H9 (cell line): ENCODE results near the gene SGMS2. TPM values are rescaled to one million over a fixed set of nuclear protein-coding genes. Genes with fewer than 3 reads are reported as not detected.
A peak's percentile ranks its signal among the peaks of the same experiment; 100 is the strongest.

Experiments used
- DNase-seq: peaks from one replicate; pipeline ENCODE4 v3.0.0-alpha.2; 2017
- H2AFZ ChIP-seq: one replicate; pipeline ENCODE4 v1.6.1; 2013; ENCODE audit warnings: mild to moderate bottlenecking, low read length, control low read depth, moderate library complexity
- H2AK5ac ChIP-seq: 2 replicates; pipeline ENCODE4 v1.6.1; 2013; ENCODE audit warnings: low read length, control low read depth, mixed read lengths; ENCODE audit not compliant: insufficient read length
- H2BK120ac ChIP-seq: one replicate; pipeline ENCODE4 v1.6.1; 2013; ENCODE audit warnings: low read depth, mild to moderate bottlenecking, low read length, control low read depth, inconsistent platforms; ENCODE audit not compliant: poor library complexity, severe bottlenecking
- H2BK12ac ChIP-seq: 2 replicates; pipeline ENCODE4 v1.6.1; 2013; ENCODE audit warnings: low read length, control low read depth, mixed read lengths, low read depth; ENCODE audit not compliant: insufficient read length
- H2BK15ac ChIP-seq: 2 replicates; pipeline ENCODE4 v1.6.1; 2013; ENCODE audit warnings: low read depth, low read length, control low read depth
- H2BK20ac ChIP-seq: one replicate; pipeline ENCODE4 v1.6.1; 2013; ENCODE audit warnings: low read depth, mild to moderate bottlenecking, low read length, control low read depth, inconsistent platforms; ENCODE audit not compliant: poor library complexity, severe bottlenecking
- H2BK5ac ChIP-seq: 2 replicates; pipeline ENCODE4 v1.6.1; 2013; ENCODE audit warnings: low read length, control low read depth, mixed read lengths; ENCODE audit not compliant: insufficient read length
- H3K14ac ChIP-seq: 2 replicates; pipeline ENCODE4 v1.6.1; 2013; ENCODE audit warnings: low read length, control low read depth; ENCODE audit not compliant: insufficient read depth
- H3K18ac ChIP-seq: 2 replicates; pipeline ENCODE4 v1.6.1; 2013; ENCODE audit warnings: low read depth, mild to moderate bottlenecking, mixed read lengths, low read length, control low read depth; ENCODE audit not compliant: insufficient read length
- H3K23ac ChIP-seq: 2 replicates; pipeline ENCODE4 v1.6.1; 2013; ENCODE audit warnings: low read length, control low read depth, mixed read lengths, low read depth; ENCODE audit not compliant: insufficient read length
- H3K23me2 ChIP-seq: 2 replicates; pipeline ENCODE4 v1.6.1; 2013; ENCODE audit warnings: low read depth, mild to moderate bottlenecking, mixed read lengths, low read length, control low read depth; ENCODE audit not compliant: insufficient read length, poor library complexity, severe bottlenecking
- H3K27ac ChIP-seq: 2 replicates; pipeline ENCODE4 v1.5.1; 2013; ENCODE audit warnings: low read length, control low read depth, mixed read lengths, low read depth; ENCODE audit not compliant: insufficient read length
- H3K27me3 ChIP-seq: 2 replicates; pipeline ENCODE4 v1.6.1; 2013; ENCODE audit warnings: low read length, control low read depth, inconsistent platforms; ENCODE audit not compliant: insufficient read depth
- H3K4ac ChIP-seq: 2 replicates; pipeline ENCODE4 v1.6.1; 2013; ENCODE audit warnings: low read depth, mild to moderate bottlenecking, control low read depth, inconsistent platforms, low read length, moderate library complexity
- H3K4me1 ChIP-seq: 2 replicates; pipeline ENCODE4 v1.6.1; 2013; ENCODE audit warnings: low read length, control low read depth, inconsistent platforms; ENCODE audit not compliant: insufficient read depth
- H3K4me2 ChIP-seq: 2 replicates; pipeline ENCODE4 v1.6.1; 2013; ENCODE audit warnings: low read length, control low read depth, mixed read lengths; ENCODE audit not compliant: insufficient read length, insufficient read depth
- H3K56ac ChIP-seq: 2 replicates; pipeline ENCODE4 v1.6.1; 2013; ENCODE audit warnings: low read depth, mild to moderate bottlenecking, mixed read lengths, low read length, control low read depth; ENCODE audit not compliant: insufficient read length
- H3K79me1 ChIP-seq: 2 replicates; pipeline ENCODE4 v1.6.1; 2013; ENCODE audit warnings: low read depth, mild to moderate bottlenecking, moderate library complexity, low read length, control low read depth, inconsistent platforms; ENCODE audit not compliant: insufficient read depth, poor library complexity, severe bottlenecking
- H3K79me2 ChIP-seq: 2 replicates; pipeline ENCODE4 v1.6.1; 2013; ENCODE audit warnings: low read length, control low read depth, inconsistent platforms; ENCODE audit not compliant: insufficient read depth
- H3K9ac ChIP-seq: 2 replicates; pipeline ENCODE4 v1.6.1; 2013; ENCODE audit warnings: low read length, control low read depth, mixed read lengths; ENCODE audit not compliant: insufficient read length; ENCODE audit errors: extremely low read depth
- H3K9me3 ChIP-seq: one replicate; pipeline ENCODE4 v1.6.1; 2013; ENCODE audit warnings: low read depth, low read length, inconsistent platforms; ENCODE audit not compliant: control insufficient read depth
- H3T11ph ChIP-seq: one replicate; pipeline ENCODE4 v1.6.1; 2013; ENCODE audit warnings: mild to moderate bottlenecking, low read length, control low read depth, inconsistent platforms
- H4K20me1 ChIP-seq: one replicate; pipeline ENCODE4 v1.6.1; 2013; ENCODE audit not compliant: control insufficient read depth, insufficient read length, insufficient read depth
- H4K5ac ChIP-seq: 2 replicates; pipeline ENCODE4 v1.6.1; 2013; ENCODE audit warnings: low read depth, mild to moderate bottlenecking, mixed read lengths, low read length, control low read depth; ENCODE audit not compliant: insufficient read length
- H4K8ac ChIP-seq: replicated peaks from 2 replicates; pipeline ENCODE4 v1.6.1; 2013; ENCODE audit warnings: low read length, control low read depth, mixed read lengths, low read depth; ENCODE audit not compliant: insufficient read length
- H4K91ac ChIP-seq: 2 replicates; pipeline ENCODE4 v1.6.1; 2013; ENCODE audit warnings: low read depth, mild to moderate bottlenecking, moderate library complexity, mixed read lengths, low read length, control low read depth; ENCODE audit not compliant: insufficient read length
- H3K27ac Mint-ChIP-seq, 3 experiments: 2 replicates in 2 of 3; 3 replicates in 1 of 3; pipeline ENCODE4 v1.8.0; 2020 to 2021; ENCODE audit warnings: mixed read lengths in 3 of 3, mild to moderate bottlenecking in 1 of 3, moderate library complexity in 1 of 3
- H3K27me3 Mint-ChIP-seq: 2 replicates; pipeline ENCODE4 v1.8.0; 2021; ENCODE audit warnings: low read depth, mild to moderate bottlenecking, moderate library complexity, mixed read lengths
- H3K36me3 Mint-ChIP-seq, 3 experiments: 2 replicates in 2 of 3; 3 replicates in 1 of 3; pipeline ENCODE4 v1.8.0; 2020 to 2021; ENCODE audit warnings: low read depth in 3 of 3, mixed read lengths in 3 of 3; ENCODE audit not compliant: insufficient read depth in 1 of 3
- H3K4me1 Mint-ChIP-seq, 2 experiments: 2 replicates each; pipeline ENCODE4 v1.8.0; 2020; ENCODE audit warnings: mixed read lengths in 2 of 2
- H3K4me3 Mint-ChIP-seq, 2 experiments: 2 replicates in 1 of 2; 3 replicates in 1 of 2; pipeline ENCODE4 v1.8.0; 2020 to 2021; ENCODE audit warnings: mild to moderate bottlenecking in 2 of 2, mixed read lengths in 2 of 2, moderate library complexity in 1 of 2
- H3K9me3 Mint-ChIP-seq, 2 experiments: 2 replicates in 1 of 2; 3 replicates in 1 of 2; pipeline ENCODE4 v1.8.0; 2020; ENCODE audit warnings: mild to moderate bottlenecking in 2 of 2, mixed read lengths in 2 of 2, moderate library complexity in 1 of 2
- WGBS: extraction: QIAGEN DNeasy Blood & Tissue Kit; methylation state at CpG from one replicate; pipeline ENCODE4 v1.1.7; 2013; ENCODE audit warnings: missing lambda C conversion rate, low lambda C conversion rate, mixed read lengths; ENCODE audit not compliant: insufficient read length; ENCODE audit errors: extremely low coverage; 5-methylcytosine and 5-hydroxymethylcytosine counted together
- total RNA-seq: library from RNA; stranded (reverse); gene quantifications from 2 replicates; pipeline ENCODE4 v1.2.1, GENCODE V29; 2021
- TF ChIP-seq, protein P1 (sequence below): fragments of 200-600 bp; sonication (generic); conservative IDR thresholded peaks from 3 replicates; pipeline ENCODE4 v1.8.0; 2021; ENCODE audit warnings: antibody characterized with exemption, mild to moderate bottlenecking

The SGMS2 gene
- total RNA-seq, 1 experiment from 2014 or later, result 9.7 TPM

DNA sequence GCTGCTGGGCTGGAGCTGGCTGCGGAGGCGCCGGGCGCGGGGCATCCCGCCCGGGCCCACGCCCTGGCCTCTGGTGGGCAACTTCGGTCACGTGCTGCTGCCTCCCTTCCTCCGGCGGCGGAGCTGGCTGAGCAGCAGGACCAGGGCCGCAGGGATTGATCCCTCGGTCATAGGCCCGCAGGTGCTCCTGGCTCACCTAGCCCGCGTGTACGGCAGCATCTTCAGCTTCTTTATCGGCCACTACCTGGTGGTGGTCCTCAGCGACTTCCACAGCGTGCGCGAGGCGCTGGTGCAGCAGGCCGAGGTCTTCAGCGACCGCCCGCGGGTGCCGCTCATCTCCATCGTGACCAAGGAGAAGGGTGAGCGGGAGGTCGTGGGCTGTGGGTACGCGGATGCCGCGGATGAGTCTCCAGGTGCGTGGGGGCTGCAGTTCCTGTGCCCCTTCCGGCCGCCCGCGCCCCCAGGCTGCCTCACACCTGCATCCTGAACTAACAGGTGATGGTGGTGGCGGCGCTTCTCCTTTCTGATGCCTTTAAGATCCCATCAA is 107.1 kb downstream of the SGMS2 start:
- Mint-ChIP-seq H3K27me3 (peaks cover 34% of the 10 kb centered on the region), H3K4me1 (peaks cover 18% of the 10 kb centered on the region in 2 experiments), H3K4me3 (peak overlapping the region; percentile 71 to 83), H3K9me3 (no peaks in the 10 kb centered on the region), H3K36me3 (peaks cover 1 to 24% (median 4%) of the 10 kb centered on the region in 3 experiments), H3K27ac (no peak overlapping the region)
- no peak overlapping the region for H3K9ac ChIP-seq
- H3K14ac ChIP-seq, result peak overlapping the region; percentile 59
- H2BK20ac ChIP-seq, result no peak overlapping the region
- TF ChIP-seq, protein P1, sequence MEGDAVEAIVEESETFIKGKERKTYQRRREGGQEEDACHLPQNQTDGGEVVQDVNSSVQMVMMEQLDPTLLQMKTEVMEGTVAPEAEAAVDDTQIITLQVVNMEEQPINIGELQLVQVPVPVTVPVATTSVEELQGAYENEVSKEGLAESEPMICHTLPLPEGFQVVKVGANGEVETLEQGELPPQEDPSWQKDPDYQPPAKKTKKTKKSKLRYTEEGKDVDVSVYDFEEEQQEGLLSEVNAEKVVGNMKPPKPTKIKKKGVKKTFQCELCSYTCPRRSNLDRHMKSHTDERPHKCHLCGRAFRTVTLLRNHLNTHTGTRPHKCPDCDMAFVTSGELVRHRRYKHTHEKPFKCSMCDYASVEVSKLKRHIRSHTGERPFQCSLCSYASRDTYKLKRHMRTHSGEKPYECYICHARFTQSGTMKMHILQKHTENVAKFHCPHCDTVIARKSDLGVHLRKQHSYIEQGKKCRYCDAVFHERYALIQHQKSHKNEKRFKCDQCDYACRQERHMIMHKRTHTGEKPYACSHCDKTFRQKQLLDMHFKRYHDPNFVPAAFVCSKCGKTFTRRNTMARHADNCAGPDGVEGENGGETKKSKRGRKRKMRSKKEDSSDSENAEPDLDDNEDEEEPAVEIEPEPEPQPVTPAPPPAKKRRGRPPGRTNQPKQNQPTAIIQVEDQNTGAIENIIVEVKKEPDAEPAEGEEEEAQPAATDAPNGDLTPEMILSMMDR, result no peak
- H4K20me1 ChIP-seq, result peaks cover 3% of the 10 kb centered on the region
- no peaks in the 10 kb centered on the region for H3K79me2 ChIP-seq
- no peaks in the 10 kb centered on the region for H3K79me1 ChIP-seq
- no peak overlapping the region for H4K5ac ChIP-seq
- H3K56ac ChIP-seq, result no peak overlapping the region
- H3K4me1 ChIP-seq, result no peaks in the 10 kb centered on the region; the same call in 1 of the 2 replicates
- H3K18ac ChIP-seq, result peak overlapping the region; percentile 9
- no CpG with 5 or more reads among the region's 45 CpGs for WGBS
- no peaks in the 10 kb centered on the region for H3K9me3 ChIP-seq
- no peak overlapping the region for H2AK5ac ChIP-seq
- DNase-seq, result no peak
- H3K23me2 ChIP-seq, result peaks cover 12% of the 10 kb centered on the region
- H2BK12ac ChIP-seq, result no peak overlapping the region
- H3T11ph ChIP-seq, result no peak overlapping the region
- no peak overlapping the region for H4K8ac ChIP-seq
- no peak overlapping the region for H3K23ac ChIP-seq
- peak overlapping the region; percentile 67 for H3K4me2 ChIP-seq
- no peak overlapping the region for H3K4ac ChIP-seq
- no peak overlapping the region for H3K27ac ChIP-seq
- H2BK5ac ChIP-seq, result no peak overlapping the region
- H4K91ac ChIP-seq, result no peak overlapping the region
- no peak overlapping the region for H2BK15ac ChIP-seq
- peaks cover 6% of the 10 kb centered on the region; the same call in 1 of the 2 replicates for H3K27me3 ChIP-seq
- no peak overlapping the region for H2AFZ ChIP-seq
- H2BK120ac ChIP-seq, result no peak overlapping the region
